ENCODE data around the gene CDC42EP4. TPM values are rescaled to one million over a fixed set of nuclear protein-coding genes. Genes with fewer than 3 reads are reported as not detected.

The CDC42EP4 gene
- polyA plus RNA-seq, 1 donor from 2014 or later = 19.4 TPM

- Histone ChIP-seq H3K79me2 (replicated peaks; ENCODE audit: insufficient read depth, low read length) (peaks cover 82% of the 10 kb centered on the region), H3K27ac (ENCODE audit: low read length) (no peak overlapping the region), H3K4me3 (ENCODE audit: low read length) (no peak overlapping the region), H3K4me2 (ENCODE audit: low read length) (no peak overlapping the region), H3K9ac (ENCODE audit: low read length) (no peak overlapping the region), H3K9me3 (ENCODE audit: low read length) (no peaks in the 10 kb centered on the region), H3K27me3 (ENCODE audit: insufficient read depth, low read depth, low read length) (no peaks in the 10 kb centered on the region), H4K20me1 (ENCODE audit: insufficient read depth) (no peaks in the 10 kb centered on the region), H3K36me3 (ENCODE audit: insufficient read depth, low read length) (no peaks in the 10 kb centered on the region), H3K9me2 (ENCODE audit: insufficient read depth, low read length) (no peaks in the 10 kb centered on the region), H2AFZ (ENCODE audit: low read depth, low read length) (no peak overlapping the region), H3F3A (ENCODE audit: insufficient read depth, low read length, poor library complexity, severe bottlenecking) (no peaks in the 10 kb centered on the region)
- TF ChIP-seq RAD21 (conservative IDR thresholded peaks at IDR 0.05) (no peak), TAF1 (IDR thresholded peaks at IDR 0.05; ENCODE audit: low read depth) (no peak), EZH2 (IDR thresholded peaks at IDR 0.05; ENCODE audit: borderline replicate concordance, insufficient read depth, low read length, poor library complexity, severe bottlenecking) (no peak), CTCF (IDR thresholded peaks at IDR 0.05; ENCODE audit: poor library complexity, severe bottlenecking) (no peak), REST (IDR thresholded peaks at IDR 0.05; ENCODE audit: borderline replicate concordance) (no peak), EP300 (conservative IDR thresholded peaks at IDR 0.05; ENCODE audit: poor library complexity, severe bottlenecking) (no peak), POLR2AphosphoS5 (IDR thresholded peaks at IDR 0.05) (no peak), MXI1 (conservative IDR thresholded peaks at IDR 0.05; ENCODE audit: poor library complexity, severe bottlenecking) (no peak), SMC3 (conservative IDR thresholded peaks at IDR 0.05; ENCODE audit: poor library complexity) (no peak)
Measured at GRCh38 chr17:73305845-73306836, 5.7 kb downstream of the CDC42EP4 start.

DNA sequence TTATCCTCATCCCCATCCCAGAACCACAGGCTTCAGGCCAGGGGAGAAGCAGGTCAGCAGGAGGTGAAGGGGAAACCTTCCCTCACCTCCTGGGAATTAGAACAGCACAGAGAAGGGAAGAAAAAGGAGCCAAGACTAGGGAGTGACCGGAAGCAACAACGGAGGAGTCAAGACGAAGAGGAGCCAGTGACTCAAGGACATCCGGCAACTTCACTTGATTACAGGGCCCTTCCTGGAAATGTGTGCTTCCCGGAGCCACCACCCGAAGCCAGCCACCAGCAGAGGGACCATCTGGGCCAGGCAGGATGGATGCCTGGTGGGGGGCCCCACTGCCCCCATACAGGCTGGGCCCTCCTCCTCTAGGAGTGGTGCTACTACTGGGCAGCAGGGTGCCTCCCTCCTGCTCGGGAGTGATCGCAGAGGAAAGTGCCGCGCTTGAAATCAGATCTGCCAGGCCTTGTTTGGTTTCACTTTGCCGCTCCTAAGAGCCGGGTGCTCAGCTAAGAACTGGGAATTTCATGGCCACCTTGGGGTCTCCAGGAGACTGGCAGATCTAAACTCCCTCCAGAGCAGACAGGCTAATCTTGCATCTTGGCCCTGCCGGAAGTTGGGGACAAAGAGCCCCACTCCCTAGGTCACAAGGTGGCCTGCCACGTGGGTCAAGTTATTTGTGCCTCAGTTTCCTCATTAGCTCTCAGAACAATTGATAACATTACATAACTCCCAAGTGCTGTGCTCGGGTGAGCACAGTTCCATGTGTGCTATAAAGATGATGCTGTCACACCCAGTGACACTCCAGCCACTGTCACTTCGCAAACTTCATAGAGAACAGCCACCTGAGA is 6.6 kb downstream of the CDC42EP4 start:
- Histone ChIP-seq H3K79me2 (replicated peaks; ENCODE audit: insufficient read depth, low read length) (peaks cover 89% of the 10 kb centered on the region), H3K36me3 (ENCODE audit: insufficient read depth, low read length) (no peaks in the 10 kb centered on the region), H2AFZ (ENCODE audit: low read depth, low read length) (no peak overlapping the region), H3K9me2 (ENCODE audit: insufficient read depth, low read length) (no peaks in the 10 kb centered on the region), H3K27ac (ENCODE audit: low read length) (no peak overlapping the region), H3K27me3 (ENCODE audit: insufficient read depth, low read depth, low read length) (no peaks in the 10 kb centered on the region), H4K20me1 (ENCODE audit: insufficient read depth) (no peaks in the 10 kb centered on the region), H3F3A (ENCODE audit: insufficient read depth, low read length, poor library complexity, severe bottlenecking) (no peaks in the 10 kb centered on the region), H3K4me3 (ENCODE audit: low read length) (no peak overlapping the region), H3K4me2 (ENCODE audit: low read length) (no peak overlapping the region), H3K9me3 (ENCODE audit: low read length) (no peaks in the 10 kb centered on the region), H3K9ac (ENCODE audit: low read length) (no peak overlapping the region)
- no peak for TF ChIP-seq REST (IDR thresholded peaks at IDR 0.05; ENCODE audit: borderline replicate concordance)

All from neural cell (in vitro differentiated cells).